GM21367 (cell line): ENCODE results near the gene GRM7.

ENCODE experiments used
- ATAC-seq: cut with Tn5 transposase; IDR thresholded peaks from one replicate; pipeline ENCODE4 v1.9.1; 2021; ENCODE audit not compliant: unreplicated experiment

The GRM7 gene

GRCh38 chr3:7754653-7755441, 893.9 kb downstream of the GRM7 start:
- ATAC-seq: no peak

- no peak for ATAC-seq
Measured at GRCh38 chr3:7759630-7760029, 898.7 kb downstream of the GRM7 start.

- ATAC-seq: no peak
Measured at GRCh38 chr3:7760718-7761117, 899.8 kb downstream of the GRM7 start.

GRCh38 chr3:7764115-7764514, 903.2 kb downstream of the GRM7 start:
- no peak for ATAC-seq

- no peak for ATAC-seq
Measured at GRCh38 chr3:7766530-7766929, 905.6 kb downstream of the GRM7 start.

GRCh38 chr3:7779331-7779730, 918.4 kb downstream of the GRM7 start:
- ATAC-seq: no peak

GRCh38 chr3:7781395-7781794, 920.5 kb downstream of the GRM7 start:
- no peak for ATAC-seq

- no peak for ATAC-seq
Measured at GRCh38 chr3:7787871-7788828, 927.2 kb downstream of the GRM7 start.

- no peak for ATAC-seq
Measured at GRCh38 chr3:7788881-7789280, 928.0 kb downstream of the GRM7 start.

GRCh38 chr3:7789324-7789723, 928.4 kb downstream of the GRM7 start:
- no peak for ATAC-seq

- ATAC-seq: no peak
Measured at GRCh38 chr3:7790141-7790540, 929.2 kb downstream of the GRM7 start.
